Fibroblast of lung (primary cell): ENCODE measurements around the gene SLC29A4. TPM values are rescaled to one million over a fixed set of nuclear protein-coding genes. Genes with fewer than 3 reads are reported as not detected.
A peak's percentile ranks its signal among the peaks of the same experiment; 100 is the strongest.
"Not testable (repeated sequence)": the region's sequence is repeated elsewhere in the genome, so short reads cannot be mapped to it uniquely, and the experiment has no call there.

Experiments used
- DNase-seq, 2 donors: peaks; one replicate each; pipeline versions ENCODE4 v3.0.0 to v3.0.0-alpha.2; 2010; ENCODE audit warnings: low read depth in 2 of 2
- H2AFZ ChIP-seq: 2 replicates; pipeline ENCODE4 v1.5.1; 2012; ENCODE audit warnings: low read length, control low read depth, inconsistent platforms
- H3K27ac ChIP-seq: 2 replicates; pipeline ENCODE4 v1.5.1; 2011; ENCODE audit warnings: low read length, control low read depth; ENCODE audit not compliant: insufficient read depth
- H3K27me3 ChIP-seq: 2 replicates; pipeline ENCODE4 v1.5.1; 2011; ENCODE audit warnings: mild to moderate bottlenecking, low read length; ENCODE audit not compliant: control insufficient read depth, insufficient read depth
- H3K36me3 ChIP-seq: 2 replicates; pipeline ENCODE4 v1.5.1; 2011; ENCODE audit warnings: low read length; ENCODE audit not compliant: control insufficient read depth, insufficient read depth
- H3K4me1 ChIP-seq: 2 replicates; pipeline ENCODE4 v1.5.1; 2011; ENCODE audit warnings: low read length; ENCODE audit not compliant: control insufficient read depth, insufficient read depth; ENCODE audit errors: extremely low read depth
- H3K4me2 ChIP-seq: 2 replicates; pipeline ENCODE4 v1.5.1; 2011; ENCODE audit warnings: low read length, control low read depth; ENCODE audit not compliant: insufficient read depth; ENCODE audit errors: extremely low read depth
- H3K4me3 ChIP-seq, 4 experiments: fragments of 200-600 bp in 1 of 4; sonication (generic) in 1 of 4; replicated peaks in 1 of 4; 2 replicates each; pipeline ENCODE4 v1.5.1; 2011 to 2016; ENCODE audit warnings: low read length in 4 of 4, low read depth in 3 of 4, mild to moderate bottlenecking in 3 of 4, control low read depth in 2 of 4, inconsistent platforms in 1 of 4, mixed read lengths in 1 of 4; ENCODE audit not compliant: insufficient read depth in 1 of 4; ENCODE audit errors: control extremely low read depth in 1 of 4
- H3K79me2 ChIP-seq: 2 replicates; pipeline ENCODE4 v1.5.1; 2012; ENCODE audit warnings: mild to moderate bottlenecking, low read length, inconsistent platforms; ENCODE audit not compliant: control insufficient read depth, insufficient read depth
- H3K9ac ChIP-seq: 2 replicates; pipeline ENCODE4 v1.5.1; 2011; ENCODE audit warnings: mild to moderate bottlenecking, low read length, control low read depth; ENCODE audit not compliant: insufficient read depth
- H3K9me3 ChIP-seq: 2 replicates; pipeline ENCODE4 v1.5.1; 2012; ENCODE audit warnings: low read depth, low read length; ENCODE audit not compliant: control insufficient read depth, insufficient read depth
- H4K20me1 ChIP-seq: 2 replicates; pipeline ENCODE4 v1.5.1; 2011; ENCODE audit warnings: low read length; ENCODE audit not compliant: control insufficient read depth, insufficient read depth; ENCODE audit errors: extremely low read depth
- CTCF ChIP-seq, 2 donors: IDR thresholded peaks in 1 of 2; conservative IDR thresholded peaks in 1 of 2; 1 replicate in 1 of 2; 2 replicates in 1 of 2; pipeline ENCODE4 v1.5.1; 2011 to 2012; ENCODE audit warnings: low read length in 2 of 2, control low read depth in 1 of 2, inconsistent platforms in 1 of 2, low read depth in 1 of 2, mild to moderate bottlenecking in 1 of 2
- EZH2 ChIP-seq: IDR thresholded peaks from 2 replicates; pipeline ENCODE4 v1.5.1; 2012; ENCODE audit warnings: low read length, control low read depth, mild to moderate bottlenecking; ENCODE audit errors: missing control alignments
- polyA plus RNA-seq, 2 donors: library from polyadenylated mRNA; depleted of rRNA in 1 of 2; stranded (reverse) in 1 of 2; unstranded in 1 of 2; fragments of >200 nt; gene quantifications; 2 replicates each; pipeline ENCODE4 v1.2.1, GENCODE V29; 2011 to 2012; ENCODE audit warnings: missing spikeins in 1 of 2
- total RNA-seq: library from RNA; depleted of rRNA; stranded (reverse); fragments of >200 nt; gene quantifications from 2 replicates; pipeline ENCODE4 v1.2.1, GENCODE V29; 2014

SLC29A4 gene
- total and polyA plus RNA-seq, 2 donors (not counting 1 experiment from before 2014, with no cell fraction given), result 1.0 to 5.1 TPM

- Histone ChIP-seq H3K79me2 (no peaks in the 10 kb centered on the region), H3K4me1 (no peaks in the 10 kb centered on the region), H3K9ac (no peak overlapping the region), H3K9me3 (no peaks in the 10 kb centered on the region), H3K27ac (no peak overlapping the region), H4K20me1 (no peaks in the 10 kb centered on the region), H3K27me3 (no peaks in the 10 kb centered on the region), H2AFZ (peak overlapping the region; percentile 31), H3K4me2 (no peak overlapping the region), H3K36me3 (no peaks in the 10 kb centered on the region), H3K4me3 (no peak overlapping the region)
- TF ChIP-seq EZH2 (no peak), CTCF (conservative IDR thresholded peaks at IDR 0.05 in 1 of 2, IDR thresholded peaks at IDR 0.05 in 1 of 2; ENCODE audit: low read depth in 1 of 2, low read length in 2 of 2) (no peak)
- DNase-seq, result peak in 1 of 2 donors; percentile 61
Measured at GRCh38 chr7:5248201-5248885, 34.4 kb upstream of the SLC29A4 start.

- not testable (repeated sequence) for H3K4me2 ChIP-seq, H3K4me3 ChIP-seq, H4K20me1 ChIP-seq, H3K79me2 ChIP-seq, H3K9me3 ChIP-seq, H3K4me1 ChIP-seq, H3K27ac ChIP-seq, DNase-seq, H3K36me3 ChIP-seq, H2AFZ ChIP-seq, H3K27me3 ChIP-seq, H3K9ac ChIP-seq
Measured at GRCh38 chr7:5250787-5251186, 32.0 kb upstream of the SLC29A4 start.

- H2AFZ ChIP-seq, H3K9me3 ChIP-seq, H3K9ac ChIP-seq, DNase-seq, H3K79me2 ChIP-seq, H3K27ac ChIP-seq, H3K4me1 ChIP-seq, H3K4me2 ChIP-seq, H4K20me1 ChIP-seq, H3K36me3 ChIP-seq, H3K4me3 ChIP-seq, H3K27me3 ChIP-seq: not testable (repeated sequence)
Measured at GRCh38 chr7:5253529-5253928, 29.2 kb upstream of the SLC29A4 start.

- H2AFZ ChIP-seq, H3K4me2 ChIP-seq, H3K79me2 ChIP-seq, H3K27ac ChIP-seq, H4K20me1 ChIP-seq, H3K4me1 ChIP-seq, H3K4me3 ChIP-seq, H3K9ac ChIP-seq, H3K36me3 ChIP-seq, H3K27me3 ChIP-seq, DNase-seq, H3K9me3 ChIP-seq: not testable (repeated sequence)
Measured at GRCh38 chr7:5254371-5254770, 28.4 kb upstream of the SLC29A4 start.
